ENCODE data around the gene FCN1.
A peak's percentile ranks its signal among the peaks of the same experiment; 100 is the strongest.

Gene FCN1

GRCh38 chr9:134872482-134873231 is 45.1 kb downstream of the FCN1 start:
- Histone ChIP-seq H3K4me3 (no peak overlapping the region), H3K27ac (no peak overlapping the region)
- TF ChIP-seq, protein P1, sequence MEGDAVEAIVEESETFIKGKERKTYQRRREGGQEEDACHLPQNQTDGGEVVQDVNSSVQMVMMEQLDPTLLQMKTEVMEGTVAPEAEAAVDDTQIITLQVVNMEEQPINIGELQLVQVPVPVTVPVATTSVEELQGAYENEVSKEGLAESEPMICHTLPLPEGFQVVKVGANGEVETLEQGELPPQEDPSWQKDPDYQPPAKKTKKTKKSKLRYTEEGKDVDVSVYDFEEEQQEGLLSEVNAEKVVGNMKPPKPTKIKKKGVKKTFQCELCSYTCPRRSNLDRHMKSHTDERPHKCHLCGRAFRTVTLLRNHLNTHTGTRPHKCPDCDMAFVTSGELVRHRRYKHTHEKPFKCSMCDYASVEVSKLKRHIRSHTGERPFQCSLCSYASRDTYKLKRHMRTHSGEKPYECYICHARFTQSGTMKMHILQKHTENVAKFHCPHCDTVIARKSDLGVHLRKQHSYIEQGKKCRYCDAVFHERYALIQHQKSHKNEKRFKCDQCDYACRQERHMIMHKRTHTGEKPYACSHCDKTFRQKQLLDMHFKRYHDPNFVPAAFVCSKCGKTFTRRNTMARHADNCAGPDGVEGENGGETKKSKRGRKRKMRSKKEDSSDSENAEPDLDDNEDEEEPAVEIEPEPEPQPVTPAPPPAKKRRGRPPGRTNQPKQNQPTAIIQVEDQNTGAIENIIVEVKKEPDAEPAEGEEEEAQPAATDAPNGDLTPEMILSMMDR (IDR thresholded peaks at IDR 0.05), result no peak
- peak; percentile 60 for DNase-seq (ENCODE audit: low spot score)

DNA sequence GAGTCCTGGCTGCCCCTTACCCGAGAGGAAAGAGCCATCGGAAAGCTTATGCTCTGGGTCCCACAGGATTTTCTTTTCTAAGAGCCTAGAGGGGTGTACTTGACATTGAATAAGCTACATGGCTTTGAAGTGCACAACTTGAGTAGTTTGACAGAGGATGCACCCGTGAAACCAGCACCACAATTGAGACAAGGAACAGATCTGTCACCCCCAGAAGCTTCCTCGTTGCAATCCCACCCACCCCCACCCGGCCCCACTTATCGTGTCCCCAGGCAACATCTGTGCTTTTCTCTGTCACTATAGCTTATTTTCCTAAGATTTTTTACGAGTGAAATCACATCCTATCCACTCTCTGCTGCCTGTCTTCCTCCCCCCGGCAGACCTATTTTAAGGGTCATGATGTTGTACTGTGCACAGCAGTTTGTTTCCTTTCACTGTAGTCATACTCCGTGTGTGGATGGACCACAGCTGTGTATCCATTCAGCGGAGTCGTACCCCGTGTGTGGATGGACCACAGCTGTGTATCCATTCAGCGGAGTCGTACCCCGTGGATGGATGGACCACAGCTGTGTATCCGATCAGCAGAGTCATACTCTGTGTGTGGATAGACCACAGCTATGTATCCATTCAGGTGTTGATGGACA is 45.9 kb downstream of the FCN1 start:
- DNase-seq (ENCODE audit: low spot score), result peak; percentile 29

DNA sequence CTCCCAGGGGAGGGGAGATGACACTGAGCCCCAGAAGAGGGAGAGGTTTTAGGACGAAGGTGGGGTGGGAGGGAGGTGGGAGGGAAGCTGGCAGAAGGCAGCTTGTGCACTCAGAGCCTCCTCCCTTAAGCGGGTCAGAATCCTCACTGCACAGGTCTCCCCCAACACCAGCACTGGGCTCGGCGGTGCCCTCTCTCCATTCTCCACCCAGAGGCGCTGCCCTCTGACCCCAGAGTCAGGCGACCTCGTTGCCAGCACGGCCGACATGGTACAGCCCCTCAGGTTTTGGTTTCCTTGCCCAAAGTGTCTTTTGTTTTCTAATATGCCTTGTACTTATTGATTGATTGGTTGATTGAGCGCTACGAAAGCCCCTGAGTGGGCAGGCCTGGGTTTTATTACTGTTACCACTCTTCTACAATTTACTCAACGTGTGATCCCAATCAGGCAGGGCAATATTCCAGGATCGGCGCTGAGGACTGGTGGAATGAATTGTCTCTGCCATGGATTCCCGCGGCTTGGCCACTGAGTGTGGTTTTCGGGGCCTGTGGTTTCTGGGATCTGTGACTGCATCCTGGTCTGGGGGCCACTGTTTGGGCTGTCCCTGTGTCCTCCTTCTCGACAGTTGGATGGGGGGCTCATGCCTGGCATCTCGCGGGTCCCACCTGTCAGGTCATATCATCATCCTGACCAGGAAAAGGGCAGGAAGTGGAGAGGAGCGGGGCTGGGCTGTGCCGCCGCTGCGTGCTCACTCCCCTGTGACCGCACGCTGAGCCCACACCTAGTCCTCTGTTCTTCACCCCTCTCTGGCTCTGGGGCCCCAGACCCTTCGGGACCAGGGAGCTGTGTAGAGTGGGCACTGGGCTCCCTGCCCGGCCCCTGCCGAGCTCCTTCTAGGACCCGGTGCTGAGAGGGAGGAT is 46.7 kb downstream of the FCN1 start:
- Histone ChIP-seq H3K27ac (no peak overlapping the region), H3K4me3 (no peak overlapping the region)
- TF ChIP-seq, protein P1 (IDR thresholded peaks at IDR 0.05), result no peak
- peak; percentile 59 for DNase-seq (ENCODE audit: low spot score)

More for the DNA sequence above, 45.9 kb downstream of the FCN1 start:
- TF ChIP-seq, protein P1 (IDR thresholded peaks at IDR 0.05), result no peak
- Histone ChIP-seq H3K27ac (no peak overlapping the region), H3K4me3 (no peak overlapping the region)

DNA sequence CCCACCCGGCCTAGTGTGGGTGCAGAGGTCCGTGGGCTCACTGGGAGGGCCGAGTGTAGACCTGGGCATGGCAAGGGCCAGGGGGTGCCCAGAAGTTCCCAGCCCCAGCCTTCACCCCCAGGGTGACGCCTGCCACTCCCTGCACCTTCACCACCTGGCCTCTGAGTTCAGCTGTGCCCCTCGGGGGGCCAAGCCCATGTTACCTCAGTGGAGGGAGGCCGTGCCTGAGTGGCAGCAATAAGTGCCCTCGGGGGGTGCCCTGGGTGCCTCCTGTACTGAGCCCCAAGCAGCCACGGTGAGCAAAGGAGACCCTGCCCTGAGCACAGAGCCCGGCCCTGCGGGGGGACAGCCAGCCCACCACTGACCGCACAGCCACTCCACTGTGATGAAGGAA is 47.4 kb downstream of the FCN1 start:
- DNase-seq (ENCODE audit: low spot score), result no peak
- Histone ChIP-seq H3K4me3 (no peak overlapping the region), H3K27ac (no peak overlapping the region)
- TF ChIP-seq, protein P1 (IDR thresholded peaks at IDR 0.05), result no peak

DNA sequence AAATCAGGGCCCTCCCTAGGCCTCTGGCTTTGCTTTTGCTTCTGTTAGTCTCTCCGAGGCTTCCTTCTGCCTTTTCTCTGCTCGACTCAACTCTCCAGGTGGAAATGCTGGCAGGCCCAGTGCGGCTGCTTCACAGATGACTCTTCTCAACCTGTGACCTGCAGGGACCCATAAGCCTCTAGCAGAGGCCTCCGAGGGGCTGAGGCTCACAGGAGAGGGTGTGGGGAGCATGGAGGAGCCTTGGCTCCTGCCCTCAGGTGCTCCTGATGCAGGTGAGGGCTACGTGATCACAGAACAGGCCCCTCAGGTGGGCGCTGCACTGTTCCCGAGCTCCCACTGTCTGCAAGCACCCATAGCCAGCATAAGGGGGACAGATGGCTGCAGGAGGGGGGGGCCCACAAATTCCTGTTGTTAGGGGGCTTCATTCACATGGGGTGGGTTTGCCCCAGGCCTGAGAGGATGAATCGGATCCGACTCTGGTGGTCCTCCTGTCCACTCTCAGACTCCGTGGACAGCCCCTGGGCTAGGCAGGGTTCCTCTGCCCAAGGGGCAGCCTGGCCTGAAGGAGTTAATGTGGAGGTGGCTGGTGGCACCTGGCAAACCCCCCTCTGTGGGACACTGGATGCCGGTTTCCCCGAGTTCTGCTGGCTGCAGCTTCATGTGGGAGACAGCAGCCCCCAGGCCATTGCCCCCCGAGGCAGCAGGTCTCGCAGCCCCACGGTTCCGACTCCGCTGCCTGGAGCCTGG is 48.0 kb downstream of the FCN1 start:
- TF ChIP-seq, protein P1 (IDR thresholded peaks at IDR 0.05), result no peak
- H3K27ac ChIP-seq, result no peak overlapping the region
- H3K4me3 ChIP-seq, result no peak overlapping the region
- DNase-seq (ENCODE audit: low spot score), result peak; percentile 62

DNA sequence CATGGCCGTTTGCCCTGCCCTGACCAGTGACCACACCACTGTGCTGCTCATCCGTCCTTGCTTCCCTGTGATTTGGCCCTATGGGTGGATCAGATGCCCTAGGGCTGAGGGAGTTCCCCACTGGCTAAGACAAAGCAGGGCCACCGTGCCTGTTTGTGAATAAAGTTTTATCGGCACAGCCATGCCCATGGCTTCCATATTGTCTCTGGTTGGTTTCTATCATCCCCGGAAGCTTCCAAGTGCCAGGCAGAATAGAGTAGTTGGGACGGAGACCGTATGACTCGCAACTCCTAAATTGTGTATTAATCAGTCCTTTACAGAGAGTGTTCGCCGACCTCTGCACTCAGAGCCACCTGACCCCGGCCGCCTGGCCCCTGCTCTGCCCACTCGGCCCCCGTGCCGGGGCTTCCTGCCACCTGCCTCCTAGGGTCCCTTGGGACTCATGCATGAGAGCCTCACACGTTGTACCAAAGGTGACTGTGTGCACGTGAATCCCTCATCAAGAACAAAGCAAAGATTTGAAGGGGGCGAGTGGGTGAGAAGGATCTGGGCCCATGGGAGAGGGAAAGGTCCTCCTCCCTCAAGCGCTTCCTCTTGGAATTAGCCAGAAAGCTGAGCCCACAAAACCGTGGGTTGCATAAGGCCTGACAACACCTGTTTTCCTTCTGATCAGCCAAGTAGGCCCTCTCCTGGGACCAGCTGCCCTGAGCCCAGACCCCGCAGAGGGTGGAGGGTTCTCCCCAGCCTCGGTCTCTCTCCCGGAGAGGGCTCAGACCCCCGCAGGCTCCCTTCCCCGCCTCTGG is 48.8 kb downstream of the FCN1 start:
- Histone ChIP-seq H3K4me3 (no peak overlapping the region), H3K27ac (no peak overlapping the region)
- TF ChIP-seq, protein P1 (IDR thresholded peaks at IDR 0.05), result no peak
- DNase-seq (ENCODE audit: low spot score), result peak; percentile 54
